Measurements from ENCODE around the gene MLN.

MLN gene

GRCh38 chr6:33771146-33772081 lies 32.4 kb downstream of the MLN start:
- DNase-seq (ENCODE audit: low read depth): peak; percentile 24

GRCh38 chr6:33770833-33771145 lies 33.0 kb downstream of the MLN start:
- no peak for DNase-seq (ENCODE audit: low read depth)

GRCh38 chr6:33770124-33770832 lies 33.5 kb downstream of the MLN start:
- DNase-seq (ENCODE audit: low read depth): no peak

DNA sequence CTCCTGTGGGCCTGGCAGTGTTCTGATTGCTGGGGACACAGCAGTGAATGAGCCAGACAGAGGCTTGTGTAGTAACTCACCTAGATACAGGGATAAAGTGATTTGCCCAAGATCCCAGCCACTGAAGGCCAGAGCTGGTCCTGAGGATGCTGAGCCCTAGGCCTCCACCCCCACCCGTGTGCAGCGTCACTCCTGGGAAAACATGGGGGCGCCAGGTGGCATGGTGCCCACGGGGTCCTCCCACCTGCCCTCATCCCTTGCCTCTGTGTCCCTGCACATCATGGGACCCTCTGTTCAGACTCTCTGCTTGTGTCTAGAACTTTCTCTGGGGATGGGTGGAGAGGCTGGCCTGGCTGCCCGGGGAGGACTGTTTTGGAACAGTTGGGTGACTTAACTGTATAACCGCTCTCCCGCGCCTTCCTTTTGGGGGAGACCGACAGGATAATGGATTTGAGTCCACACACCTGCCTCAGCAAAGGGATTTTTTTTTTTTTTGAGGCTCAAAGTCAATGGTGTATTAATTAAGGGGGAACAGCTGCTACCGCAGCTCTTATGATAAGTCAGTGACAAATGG lies 34.5 kb downstream of the MLN start:
- no peak for DNase-seq (ENCODE audit: low read depth)

DNA sequence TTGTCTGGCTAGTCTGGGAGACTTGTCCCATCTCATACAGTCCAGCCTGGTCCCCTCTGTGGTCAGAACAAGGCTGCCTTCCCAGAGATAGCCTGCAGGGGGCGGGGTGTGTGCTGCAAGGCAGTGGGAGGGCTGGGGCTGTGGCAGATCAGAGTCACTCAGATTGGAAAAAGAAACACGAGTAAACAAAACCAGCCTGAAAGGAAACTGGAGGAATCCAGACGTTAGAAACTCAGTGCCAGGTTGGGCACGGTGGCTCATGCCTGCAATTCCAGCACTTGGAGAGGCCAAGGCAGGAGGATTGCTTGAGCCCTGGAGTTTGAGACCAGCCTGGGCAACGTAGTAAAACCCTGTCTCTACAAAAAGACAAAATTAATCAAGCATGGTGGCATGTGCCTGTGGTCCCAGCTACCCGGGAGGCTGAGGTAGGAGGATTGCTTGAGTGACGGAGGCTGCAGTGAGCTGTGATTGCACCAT lies 35.1 kb downstream of the MLN start:
- DNase-seq (ENCODE audit: low read depth): peak; percentile 58

DNA sequence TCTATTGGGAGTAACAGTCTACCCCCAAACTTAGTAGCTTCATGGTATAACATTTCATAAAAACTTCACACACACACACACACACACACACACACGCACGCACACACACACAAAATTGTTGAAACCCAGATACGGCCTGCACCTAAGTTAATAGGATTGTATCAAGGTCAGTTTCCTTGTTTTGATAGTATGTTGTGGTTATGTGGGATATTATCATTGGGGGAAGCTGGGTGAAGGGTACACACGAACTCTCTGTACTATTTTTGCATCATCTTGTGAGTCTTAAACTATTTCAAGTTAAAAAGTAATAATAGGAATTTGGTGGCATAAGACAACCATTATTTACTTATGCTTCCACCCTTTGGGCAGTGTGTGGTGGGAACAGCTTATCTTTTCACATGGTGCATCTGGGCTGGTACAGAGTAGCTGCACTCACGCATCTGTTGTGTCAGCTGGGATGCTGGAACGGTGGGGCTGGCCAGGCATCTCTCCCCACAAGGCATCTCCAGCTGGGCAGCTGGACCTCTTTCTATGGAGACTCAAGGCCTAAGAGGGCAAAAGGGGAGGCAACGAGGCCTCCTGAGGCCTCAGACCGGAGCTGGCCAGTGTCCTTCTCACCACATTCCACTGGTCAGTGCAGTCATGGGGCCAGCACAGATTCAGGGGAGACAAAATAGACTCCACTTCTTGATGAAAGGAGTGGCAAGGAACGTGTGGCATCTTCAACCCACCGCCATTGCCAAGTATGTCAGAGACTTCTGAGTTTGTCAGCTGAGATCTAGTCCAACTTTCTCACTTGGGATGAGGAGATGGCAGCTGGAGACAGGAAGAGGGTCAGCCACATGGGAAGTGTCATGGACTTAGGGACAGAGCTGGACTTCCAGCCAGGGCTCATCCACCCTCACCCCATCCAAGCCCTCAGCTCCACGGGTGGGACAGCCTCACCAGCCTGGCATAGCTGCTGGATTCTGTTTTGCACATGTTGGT lies 36.6 kb downstream of the MLN start:
- no peak for DNase-seq (ENCODE audit: low read depth)

GRCh38 chr6:33765368-33765767 lies 38.4 kb downstream of the MLN start:
- no peak for DNase-seq (ENCODE audit: low read depth)

DNA sequence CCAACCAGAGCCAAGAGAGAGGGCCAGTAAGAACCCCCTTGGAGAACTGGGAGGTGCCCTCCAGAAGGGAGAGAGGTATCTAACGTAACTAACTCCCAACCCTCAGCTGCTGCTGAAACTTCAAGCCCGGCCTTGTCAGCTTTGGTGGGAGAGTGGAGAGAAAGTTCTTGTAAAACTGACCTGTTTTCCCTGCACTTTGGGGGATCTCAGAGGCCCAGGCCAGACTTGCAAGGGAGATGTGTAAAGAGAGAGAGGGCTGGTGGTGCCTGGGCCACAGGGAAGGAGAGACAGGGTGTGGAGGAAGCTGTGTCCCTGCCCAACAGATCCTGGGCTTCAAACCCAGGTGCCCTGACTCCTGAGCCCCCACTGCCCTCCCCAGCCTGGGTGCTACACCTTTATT lies 39.8 kb downstream of the MLN start:
- no peak for DNase-seq (ENCODE audit: low read depth)

DNA sequence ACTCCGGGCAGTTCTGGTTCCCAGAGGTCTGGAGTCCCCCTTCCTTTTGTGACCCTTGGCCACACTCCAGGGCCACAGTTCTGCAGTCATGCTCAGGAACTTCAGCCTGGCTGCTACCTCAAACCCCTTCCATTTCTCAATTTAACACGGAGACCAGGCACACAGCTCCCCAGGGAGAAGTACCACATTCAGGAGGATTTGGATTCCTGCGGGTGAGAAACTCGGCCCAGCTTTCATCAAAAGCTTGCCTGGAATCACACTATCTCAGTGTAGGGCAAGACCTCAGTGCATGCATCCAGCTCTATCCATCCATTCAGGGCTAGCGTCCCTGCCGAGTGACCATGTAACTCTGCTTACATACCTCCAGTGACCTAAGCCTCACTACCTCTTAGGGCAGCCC lies 40.3 kb downstream of the MLN start:
- no peak for DNase-seq (ENCODE audit: low read depth)

GRCh38 chr6:33762713-33763112 lies 41.1 kb downstream of the MLN start:
- no peak for DNase-seq (ENCODE audit: low read depth)

DNA sequence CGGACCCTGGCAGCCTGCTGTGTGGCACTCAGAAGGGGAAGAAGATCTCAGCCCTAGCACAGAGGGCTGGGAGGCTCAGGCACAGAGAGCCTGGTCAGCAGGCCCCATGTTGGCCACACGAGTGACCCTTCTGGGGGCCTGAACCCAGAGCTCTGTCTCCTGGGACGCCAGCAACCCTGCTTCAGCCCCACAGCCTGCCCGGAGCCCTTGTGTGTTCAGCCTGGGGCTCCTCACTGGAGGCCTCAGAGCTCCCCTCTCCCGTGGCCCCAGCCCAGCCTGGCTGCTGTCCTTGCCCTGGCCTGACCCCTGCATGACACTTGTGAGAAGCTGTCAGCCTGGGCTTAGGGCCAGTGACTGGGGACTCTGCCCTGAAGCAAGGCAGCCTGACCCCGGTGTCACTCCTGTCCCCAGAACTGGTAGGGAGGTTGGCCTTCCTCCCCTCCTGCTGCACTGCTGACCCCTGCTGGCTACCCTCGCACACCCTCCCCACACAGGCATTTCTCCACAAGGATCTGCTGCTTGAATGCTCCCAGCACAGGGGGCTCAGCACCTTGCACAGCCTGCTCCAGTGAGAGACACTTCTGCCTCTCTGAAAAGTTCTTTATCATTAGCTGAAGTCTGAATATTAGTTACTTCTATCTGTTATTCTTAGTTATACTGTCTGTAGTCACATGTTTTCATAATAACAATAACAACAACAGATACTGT lies 41.7 kb downstream of the MLN start:
- no peak for DNase-seq (ENCODE audit: low read depth)

DNA sequence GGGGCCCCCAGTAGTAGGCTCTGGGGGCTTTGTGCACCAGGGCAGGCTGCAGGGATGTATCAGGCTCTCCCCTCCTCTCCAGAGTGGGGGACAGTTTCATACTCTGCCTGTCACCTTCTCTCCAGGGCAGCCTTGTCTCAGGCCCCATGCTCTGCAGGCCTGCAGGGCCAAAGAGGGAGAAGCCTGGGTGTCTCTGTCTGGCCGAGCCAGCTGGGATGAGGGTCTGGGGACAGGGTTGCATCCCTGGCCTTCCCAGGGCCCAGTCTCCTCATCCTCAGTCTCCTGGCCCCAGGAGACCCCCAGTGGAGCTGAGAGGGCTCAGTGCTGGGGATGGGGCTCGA lies 42.3 kb downstream of the MLN start:
- DNase-seq (ENCODE audit: low read depth): no peak

- no peak for DNase-seq (ENCODE audit: low read depth)
Observed at GRCh38 chr6:33759887-33760629, 43.7 kb downstream of the MLN start.

DNA sequence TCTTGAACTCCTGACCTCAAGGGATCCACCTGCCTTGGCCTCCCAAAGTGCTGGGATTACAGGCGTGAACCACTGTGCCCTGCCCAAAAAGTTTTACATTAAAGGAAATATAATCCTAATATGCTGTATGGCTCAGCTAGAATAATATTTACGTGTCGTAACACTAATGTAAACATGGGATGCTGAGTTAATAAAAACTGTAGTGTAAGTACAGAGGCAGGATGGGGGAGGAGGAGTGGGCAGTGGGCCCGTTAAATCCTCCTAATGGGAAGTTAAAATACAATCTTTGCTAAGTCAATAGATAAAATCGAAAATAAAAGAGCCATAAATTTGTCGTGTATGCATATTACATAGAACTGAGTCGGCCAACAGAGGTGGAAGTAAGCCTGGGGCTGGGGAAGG lies 45.0 kb downstream of the MLN start:
- no peak for DNase-seq (ENCODE audit: low read depth)

- DNase-seq (ENCODE audit: low read depth): no peak
Observed at GRCh38 chr6:33757906-33758305, 45.9 kb downstream of the MLN start.

DNA sequence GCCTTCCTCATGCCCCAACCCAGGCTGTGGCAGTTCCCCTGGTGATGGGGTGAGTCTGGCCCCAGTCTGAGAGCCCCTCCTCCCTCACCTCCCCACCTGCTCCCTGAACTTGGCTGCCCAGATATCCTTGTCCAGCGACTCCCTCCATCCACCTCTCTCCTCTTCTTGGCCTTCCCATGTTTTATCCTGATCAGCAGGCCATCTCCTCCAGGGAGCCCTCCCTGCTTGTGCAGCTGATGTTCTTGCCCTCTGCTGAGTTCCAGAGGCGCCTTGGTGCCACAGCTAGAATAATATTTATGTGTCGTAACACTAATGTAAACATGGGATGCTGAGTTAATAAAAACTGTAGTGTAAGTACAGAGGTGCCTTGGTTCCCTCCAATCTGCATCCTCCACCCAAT lies 46.7 kb downstream of the MLN start:
- no peak for DNase-seq (ENCODE audit: low read depth)

GRCh38 chr6:33756211-33756954 lies 47.4 kb downstream of the MLN start:
- no peak for DNase-seq (ENCODE audit: low read depth)

DNA sequence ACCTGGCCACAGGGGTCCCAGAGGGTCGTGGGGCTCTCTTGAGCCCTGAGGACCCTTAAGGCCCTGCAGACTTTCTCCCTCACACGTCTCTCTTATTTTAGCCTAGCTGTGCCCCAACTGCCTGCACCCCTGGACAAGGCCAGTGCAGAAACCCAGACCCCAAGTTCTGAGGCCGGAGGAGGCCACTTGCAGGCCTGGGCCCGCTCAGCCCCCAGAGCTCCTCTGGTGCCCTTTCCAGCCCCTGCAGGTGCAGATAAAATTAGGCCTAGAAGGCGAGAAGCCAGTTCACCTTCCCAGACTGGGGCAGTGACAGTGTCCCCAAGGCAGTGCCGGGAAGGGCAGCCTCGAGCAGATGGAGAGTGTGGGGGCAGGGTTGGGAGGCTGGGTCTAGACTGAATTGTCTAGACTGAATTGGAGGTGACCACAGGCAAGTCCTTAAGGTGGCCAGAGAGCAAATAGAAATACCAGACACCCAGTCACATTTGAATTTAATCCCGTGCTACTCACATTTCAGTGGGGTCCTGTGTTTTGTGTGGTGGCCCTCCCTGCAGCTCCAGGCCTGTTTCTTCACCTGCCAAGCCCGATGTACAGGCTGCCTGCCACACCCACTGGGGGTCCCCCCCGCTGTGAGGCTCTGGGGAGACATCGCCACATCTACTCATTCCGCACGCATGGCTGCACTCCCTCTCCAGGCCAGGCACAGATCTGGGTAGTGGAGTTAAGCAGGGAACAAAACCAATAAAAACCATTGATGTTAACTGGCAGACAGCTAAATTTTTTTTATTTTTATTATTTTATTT lies 48.5 kb downstream of the MLN start:
- no peak for DNase-seq (ENCODE audit: low read depth)

DNA sequence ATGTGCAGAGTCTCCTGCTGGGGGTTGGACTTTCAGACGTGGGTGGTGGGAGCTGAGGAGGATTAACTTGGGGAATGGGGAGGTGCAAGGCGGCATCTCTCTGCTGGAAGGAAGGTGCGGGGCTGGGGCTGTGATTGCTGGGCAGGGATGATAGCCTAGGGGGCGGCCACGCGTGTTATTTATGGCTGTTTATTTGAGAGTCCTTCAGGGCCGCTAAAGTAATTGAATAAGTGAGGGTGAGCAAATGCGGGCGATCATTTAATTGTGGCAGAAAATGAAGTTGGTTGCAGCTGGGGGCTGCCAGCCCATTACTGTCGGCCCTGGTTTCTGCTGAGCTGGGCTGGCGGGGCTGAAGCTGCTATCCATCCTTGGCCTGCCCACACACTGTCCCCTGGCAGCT lies 49.6 kb downstream of the MLN start:
- no peak for DNase-seq (ENCODE audit: low read depth)
